Heart right ventricle (tissue), 16 donors: ENCODE measurements around the gene HADHA. TPM values are rescaled to one million over a fixed set of nuclear protein-coding genes. Genes with fewer than 3 reads are reported as not detected.

Experiments used
- ATAC-seq, 8 donors: fragments of 200-7000 bp; cut with Tn5 transposase; one replicate each; pipeline ENCODE4 v1.9.1; 2020; ENCODE audit warnings: mild to moderate bottlenecking in 8 of 8, moderate library complexity in 8 of 8, moderate number of reproducible peaks in 1 of 8
- DNase-seq, 2 donors: peaks; one replicate each; pipeline ENCODE4 v3.0.0-alpha.2; 2020
- H3K27ac ChIP-seq, 10 donors: fragments of 200-600 bp; sonication (generic) in 2 of 10; one replicate each; pipeline versions ENCODE4 v1.5.0 to v1.8.0; 2020 to 2022; ENCODE audit warnings: mild to moderate bottlenecking in 3 of 10
- H3K27me3 ChIP-seq, 7 donors: fragments of 200-600 bp; one replicate each; pipeline ENCODE4 v1.8.0; 2021 to 2022; ENCODE audit warnings: mild to moderate bottlenecking in 2 of 7
- H3K36me3 ChIP-seq, 9 donors: fragments of 200-600 bp; sonication (generic) in 1 of 9; one replicate each; pipeline versions ENCODE4 v1.5.0 to v1.8.0; 2020 to 2022; ENCODE audit warnings: mild to moderate bottlenecking in 2 of 9
- H3K4me1 ChIP-seq, 9 donors: fragments of 200-600 bp; sonication (generic) in 1 of 9; one replicate each; pipeline versions ENCODE4 v1.5.0 to v1.8.0; 2020 to 2022; ENCODE audit warnings: mild to moderate bottlenecking in 4 of 9
- H3K4me3 ChIP-seq, 10 donors: fragments of 200-600 bp; sonication (generic) in 2 of 10; one replicate each; pipeline versions ENCODE4 v1.5.0 to v1.8.0; 2020 to 2022; ENCODE audit warnings: mild to moderate bottlenecking in 7 of 10, moderate library complexity in 2 of 10
- H3K9me3 ChIP-seq, 11 donors: fragments of 200-600 bp in 10 of 11; sonication (generic) in 2 of 11; one replicate each; pipeline versions ENCODE4 v1.5.0 to v1.8.0; 2013 to 2022; ENCODE audit warnings: mild to moderate bottlenecking in 2 of 11, control low read depth in 1 of 11, moderate library complexity in 1 of 11
- WGBS, 2 donors: extraction: QIAGEN DNeasy Blood & Tissue Kit; methylation state at CpG; one replicate each; pipeline ENCODE4 v1.1.7; 2013; ENCODE audit warnings: inconsistent platforms in 1 of 2; 5-methylcytosine and 5-hydroxymethylcytosine counted together
- intact Hi-C, 10 donors: fragments of 100-400 bp; cut with DNase I; formaldehyde crosslinking; loops; one replicate each; pipeline versions ENCODE4 v1.11.1 to v1.14.2; 2022
- polyA plus RNA-seq, 2 donors: library from polyadenylated mRNA; stranded (reverse); fragments of 200-250 nt; gene quantifications; one replicate each; pipeline ENCODE4 v1.2.3, GENCODE V29; 2013
- total RNA-seq, 10 donors: library from RNA; stranded (reverse); fragmentation: NEBNext Ultra II Directional in 3 of 10; extraction: Animal tissue kit (Norgen Biotek cat#: 25700) in 3 of 10; gene quantifications; one replicate each; pipeline versions ENCODE4 v1.2.1 to v1.2.4, GENCODE V29; 2021 to 2023
- TF ChIP-seq, protein P1 (sequence below), 9 donors: fragments of 200-600 bp; sonication (generic) in 2 of 9; IDR thresholded peaks; one replicate each; pipeline versions ENCODE4 v1.5.0 to v1.8.0; 2021 to 2022; ENCODE audit warnings: antibody characterized with exemption in 9 of 9, mild to moderate bottlenecking in 5 of 9, moderate library complexity in 1 of 9
- donor health status: Arrhythmogenic right ventricular cardiomyopathy.
- donor health status: ischemic (EF 13 %, LVEDD 7.1; RV severe dilation, severe dysfunction).
- donor health status: healthy with polysubstance abuse.
- donor health status: DM: no; HTN: yes; CAD: no.
- donor health status: DM: no; HTN: no; CAD: no.
- donor health status: ischemic (EF 25% LVEDD 6.9; RV normal size, moderate dysfunction).
- donor health status: ischemic (EF 25% LVEDD 5.7; RV mildly dilated, moderate dysfunction).
- donor health status: healthy.
- donor health status: DM: yes; HTN: yes; CAD: no.
- donor health status: Ischemic cardiomyopathy.
- donor health status: ischemic (EF 35%, LVEDD 5.7; RV mildly dilated, moderate dysfunction).
- donor health status: nonischemic (EF 11% LVEDD 7.7; RV severe dilation, severe dysfunction).
- donor health status: DM: yes; HTN: yes; CAD: no.
- donor health status: PGD.
- donor health status: ischemic (EF 29% LVEDD 5.4; RV normal size, mild dysfunction).
- donor health status: nonischemic (EF 23%, LVEDD 6.1; RV moderate dilation, normal function).

HADHA gene
- total and polyA plus RNA-seq, 12 donors = 143 to 686 (median 377) TPM

DNA sequence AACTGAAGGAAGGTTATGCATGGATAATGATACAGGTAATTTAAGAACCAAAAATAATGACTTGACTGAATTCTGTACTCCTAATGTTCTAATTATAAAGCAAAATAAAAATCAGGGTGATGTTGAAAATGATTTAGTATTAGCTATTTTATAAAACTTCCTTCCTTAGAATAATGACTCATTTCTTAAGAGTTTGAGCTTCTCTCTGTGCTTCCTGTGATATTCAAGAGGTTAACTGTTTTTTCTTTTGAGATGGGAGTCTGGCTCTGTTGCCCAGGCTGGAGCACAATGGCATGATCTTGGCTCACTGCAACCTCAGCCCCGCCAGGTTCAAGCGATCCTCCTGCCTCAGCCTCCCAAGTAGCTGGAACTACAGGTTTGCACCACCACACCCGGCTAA is 14.8 kb downstream of the HADHA start:
- Histone ChIP-seq H3K4me3 (no peak overlapping the region), H3K36me3 (peaks cover 3 to 100% (median 81%) of the 10 kb centered on the region in 9 donors), H3K4me1 (no peaks in the 10 kb centered on the region), H3K27me3 (no peaks in the 10 kb centered on the region), H3K9me3 (peaks cover 0 to 9% (median 0%) of the 10 kb centered on the region in 11 donors), H3K27ac (no peak overlapping the region)
- no peak for ATAC-seq
- TF ChIP-seq, protein P1, sequence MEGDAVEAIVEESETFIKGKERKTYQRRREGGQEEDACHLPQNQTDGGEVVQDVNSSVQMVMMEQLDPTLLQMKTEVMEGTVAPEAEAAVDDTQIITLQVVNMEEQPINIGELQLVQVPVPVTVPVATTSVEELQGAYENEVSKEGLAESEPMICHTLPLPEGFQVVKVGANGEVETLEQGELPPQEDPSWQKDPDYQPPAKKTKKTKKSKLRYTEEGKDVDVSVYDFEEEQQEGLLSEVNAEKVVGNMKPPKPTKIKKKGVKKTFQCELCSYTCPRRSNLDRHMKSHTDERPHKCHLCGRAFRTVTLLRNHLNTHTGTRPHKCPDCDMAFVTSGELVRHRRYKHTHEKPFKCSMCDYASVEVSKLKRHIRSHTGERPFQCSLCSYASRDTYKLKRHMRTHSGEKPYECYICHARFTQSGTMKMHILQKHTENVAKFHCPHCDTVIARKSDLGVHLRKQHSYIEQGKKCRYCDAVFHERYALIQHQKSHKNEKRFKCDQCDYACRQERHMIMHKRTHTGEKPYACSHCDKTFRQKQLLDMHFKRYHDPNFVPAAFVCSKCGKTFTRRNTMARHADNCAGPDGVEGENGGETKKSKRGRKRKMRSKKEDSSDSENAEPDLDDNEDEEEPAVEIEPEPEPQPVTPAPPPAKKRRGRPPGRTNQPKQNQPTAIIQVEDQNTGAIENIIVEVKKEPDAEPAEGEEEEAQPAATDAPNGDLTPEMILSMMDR (IDR thresholded peaks at IDR 0.05) = no peak
- no peak for DNase-seq
- intact Hi-C loops = no loop called here
- WGBS, 2 donors = 89 to 98% methylated on average over 3 of the region's 3 CpGs

DNA sequence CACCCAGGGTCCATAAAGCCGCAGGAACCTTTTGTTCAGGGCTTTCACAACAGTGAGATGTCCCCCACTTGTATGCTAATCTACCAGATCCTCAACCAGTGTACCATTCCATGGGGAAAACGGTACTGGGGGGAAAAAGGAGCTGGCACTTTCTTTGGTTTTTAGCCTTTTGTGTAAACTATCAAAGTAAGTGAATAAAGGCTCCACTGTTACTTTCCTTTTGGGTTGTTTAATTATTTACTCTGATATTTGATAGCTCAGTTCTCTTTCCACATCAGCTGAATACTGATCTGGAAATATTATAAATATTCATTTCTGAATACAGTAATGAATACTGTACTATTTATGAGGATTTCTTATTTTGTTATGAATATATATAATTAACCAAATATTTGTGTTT is 20.3 kb downstream of the HADHA start:
- TF ChIP-seq, protein P1 (IDR thresholded peaks at IDR 0.05) = no peak
- no peak for DNase-seq
- H3K4me1 ChIP-seq = peaks cover 0 to 4% (median 0%) of the 10 kb centered on the region in 9 donors
- peaks cover 0 to 9% (median 0%) of the 10 kb centered on the region in 11 donors for H3K9me3 ChIP-seq
- H3K27ac ChIP-seq = no peak overlapping the region
- ATAC-seq = no peak
- H3K27me3 ChIP-seq = no peaks in the 10 kb centered on the region
- 97 to 98% methylated on average over 2 of the region's 2 CpGs for WGBS, 2 donors
- no peak overlapping the region for H3K4me3 ChIP-seq
- H3K36me3 ChIP-seq = peaks cover 0 to 100% (median 53%) of the 10 kb centered on the region in 9 donors
- intact Hi-C loops = loop anchor here in 2 of 10 donors (5.0 kb wide), 2 partner anchors 63 to 108 kb away; no protein-coding TSS in a partner anchor

DNA sequence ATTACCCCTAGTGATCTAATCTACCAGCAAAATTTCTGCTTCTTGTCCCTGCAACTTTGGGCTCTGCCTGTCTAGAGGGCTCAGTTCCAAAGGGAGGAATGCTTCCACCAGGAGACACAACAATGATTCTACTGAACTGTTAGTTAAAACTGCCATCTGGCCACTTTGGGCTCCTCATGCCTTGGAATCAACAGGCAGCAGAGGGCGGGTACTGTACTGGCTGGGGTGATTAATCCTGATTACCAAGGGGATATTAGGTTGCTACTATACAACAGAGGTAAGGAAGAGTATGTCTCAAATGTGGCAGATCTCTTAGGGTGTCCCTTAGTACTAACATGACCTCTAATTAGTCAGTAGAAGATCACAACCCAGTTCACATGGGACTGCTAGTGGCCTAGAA is 21.4 kb downstream of the HADHA start:
- peak overlapping the region in 1 of 10 donors; percentile 25 for H3K27ac ChIP-seq
- 93 to 94% methylated on average over 1 of the region's 1 CpG for WGBS, 2 donors
- H3K4me3 ChIP-seq = no peak overlapping the region
- no peaks in the 10 kb centered on the region for H3K27me3 ChIP-seq
- ATAC-seq (peak in 2 of 8 donors; percentile 34 to 37), DNase-seq (no peak)
- TF ChIP-seq, protein P1 (IDR thresholded peaks at IDR 0.05) = no peak
- peaks cover 0 to 4% (median 0%) of the 10 kb centered on the region in 9 donors for H3K4me1 ChIP-seq
- H3K9me3 ChIP-seq = peaks cover 0 to 9% (median 0%) of the 10 kb centered on the region in 11 donors
- peaks cover 0 to 100% (median 44%) of the 10 kb centered on the region in 9 donors for H3K36me3 ChIP-seq
- intact Hi-C loops = loop anchor here in 2 of 10 donors (5.0 kb wide), 2 partner anchors 64 to 109 kb away; no protein-coding TSS in a partner anchor

DNA sequence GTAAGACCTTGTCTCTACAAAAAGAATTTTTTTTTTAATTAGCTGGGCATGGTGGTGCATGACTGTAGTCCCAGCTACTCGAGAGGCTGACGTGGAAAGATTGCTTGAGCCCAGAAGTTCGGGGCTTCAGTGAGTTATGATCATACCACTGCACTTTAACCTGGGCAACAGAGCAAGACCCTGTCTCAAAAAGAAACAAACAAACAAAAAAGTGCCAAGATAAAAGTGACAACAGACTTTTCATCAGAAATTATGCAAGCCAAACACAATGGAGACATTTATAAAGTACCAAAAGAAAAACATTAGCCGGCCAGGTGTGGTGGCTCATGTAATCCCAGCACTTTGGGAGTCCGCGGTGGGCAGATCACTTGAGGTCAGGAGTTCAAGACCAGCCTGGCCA is 26.7 kb downstream of the HADHA start:
- intact Hi-C loops = no loop called here

More for the DNA sequence above, 26.7 kb downstream of the HADHA start:
- peaks cover 0 to 100% (median 58%) of the 10 kb centered on the region in 9 donors for H3K36me3 ChIP-seq
- DNase-seq (no peak), ATAC-seq (no peak)
- no peak overlapping the region for H3K4me3 ChIP-seq
- no peaks in the 10 kb centered on the region for H3K9me3 ChIP-seq
- peaks cover 0 to 5% (median 0%) of the 10 kb centered on the region in 9 donors for H3K4me1 ChIP-seq
- no peaks in the 10 kb centered on the region for H3K27me3 ChIP-seq
- WGBS, 2 donors = 82 to 83% methylated on average over 6 of the region's 6 CpGs
- H3K27ac ChIP-seq = no peak overlapping the region
- TF ChIP-seq, protein P1 (IDR thresholded peaks at IDR 0.05) = no peak
